PC-3 (cell line): ENCODE data around the gene ITK. TPM values are rescaled to one million over a fixed set of nuclear protein-coding genes. Genes with fewer than 3 reads are reported as not detected.

ENCODE experiments used
- ATAC-seq: fragments of 200-7000 bp; cut with Tn5 transposase; 2 replicates; pipeline ENCODE4 v1.9.1; 2020; ENCODE audit warnings: mild to moderate bottlenecking, moderate library complexity
- BruUV-seq: library from RNA; stranded (reverse); fragments of 400-500 nt; replicated peaks from 2 replicates; lab custom pipeline; 2021; lab: Mats Ljungman, UMichigan
- CTCF ChIA-PET: fragments of 300-600 bp; sonication (Branson Sonifier 250); formaldehyde crosslinking; loops from one replicate; lab custom pipeline; 2022; ENCODE audit warnings: antibody characterized with exemption; lab: Charles Lee
- POLR2A ChIA-PET: fragments of 300-600 bp; sonication (Branson Sonifier 250); formaldehyde crosslinking; loops from one replicate; lab custom pipeline; 2022; ENCODE audit warnings: antibody characterized with exemption; ENCODE audit not compliant: unreplicated experiment; lab: Charles Lee
- DNase-seq: peaks from one replicate; pipeline ENCODE4 v3.0.0-alpha.2; 2015
- H2AFZ ChIP-seq: fragments of 300-600 bp; sonication (generic); 2 replicates; pipeline ENCODE4 v1.6.0; 2016; ENCODE audit warnings: antibody characterized with exemption, low read length
- H3F3A ChIP-seq: fragments of 300-600 bp; sonication (generic); one replicate; pipeline ENCODE4 v1.6.0; 2017; ENCODE audit warnings: antibody characterized with exemption, low read length, control low read depth, mild to moderate bottlenecking; ENCODE audit not compliant: unreplicated experiment
- H3K27ac ChIP-seq: fragments of 300-600 bp; sonication (generic); 2 replicates; pipeline ENCODE4 v1.5.1; 2016; ENCODE audit warnings: mild to moderate bottlenecking, low read length
- H3K27me3 ChIP-seq: fragments of 300-600 bp; sonication (generic); 2 replicates; pipeline ENCODE4 v1.6.1; 2016; ENCODE audit warnings: low read length, mixed read lengths
- H3K36me3 ChIP-seq: fragments of 300-600 bp; sonication (generic); 2 replicates; pipeline ENCODE4 v1.6.1; 2016; ENCODE audit warnings: low read depth, mixed run types, low read length, mixed read lengths
- H3K4me1 ChIP-seq: fragments of 300-600 bp; sonication (generic); 2 replicates; pipeline ENCODE4 v1.5.1; 2016; ENCODE audit warnings: low read length; ENCODE audit not compliant: insufficient read depth
- H3K4me2 ChIP-seq: fragments of 300-600 bp; sonication (generic); 2 replicates; pipeline ENCODE4 v1.6.0; 2016; ENCODE audit warnings: low read length
- H3K4me3 ChIP-seq: fragments of 300-600 bp; sonication (generic); 2 replicates; pipeline ENCODE4 v1.5.1; 2016; ENCODE audit warnings: mild to moderate bottlenecking, low read length, mixed read lengths
- H3K79me2 ChIP-seq: fragments of 300-600 bp; sonication (generic); 2 replicates; pipeline ENCODE4 v1.6.1; 2017; ENCODE audit warnings: low read length, mixed read lengths
- H3K9ac ChIP-seq: fragments of 300-600 bp; sonication (generic); 2 replicates; pipeline ENCODE4 v1.6.0; 2016; ENCODE audit warnings: mild to moderate bottlenecking, low read length
- H3K9me2 ChIP-seq: fragments of 300-600 bp; sonication (generic); replicated peaks from 2 replicates; pipeline ENCODE4 v1.6.1; 2016; ENCODE audit warnings: mixed run types, low read length, mixed read lengths
- H3K9me3 ChIP-seq: fragments of 300-600 bp; sonication (generic); 2 replicates; pipeline ENCODE4 v1.6.1; 2016; ENCODE audit warnings: low read length, mixed read lengths
- H4K20me1 ChIP-seq: fragments of 300-600 bp; sonication (generic); 2 replicates; pipeline ENCODE4 v1.6.1; 2016; ENCODE audit warnings: low read length, mixed read lengths
- EZH2 ChIP-seq: fragments of 300-600 bp; sonication (generic); IDR thresholded peaks from one replicate; pipeline ENCODE4 v1.6.1; 2017; ENCODE audit warnings: antibody characterized with exemption, mild to moderate bottlenecking, low read length; ENCODE audit not compliant: unreplicated experiment
- EZH2phosphoT487 ChIP-seq: fragments of 300-600 bp; sonication (generic); IDR thresholded peaks from 2 replicates; pipeline ENCODE4 v1.6.1; 2018; ENCODE audit warnings: mild to moderate bottlenecking, antibody characterized with exemption, low read length, borderline replicate concordance
- intact Hi-C: fragments of 100-400 bp; cut with micrococcal nuclease; formaldehyde crosslinking; loops from 2 replicates; pipeline ENCODE4 v1.9.0; 2023
- total RNA-seq: library from RNA; depleted of rRNA; stranded (reverse); fragments of >200 nt; gene quantifications from 2 replicates; pipeline ENCODE4 v1.2.3, GENCODE V29; 2014
- TF ChIP-seq, protein P1 (sequence below): fragments of 300-600 bp; sonication (generic); conservative IDR thresholded peaks from 2 replicates; pipeline ENCODE4 v1.5.1; 2017; ENCODE audit warnings: antibody characterized with exemption, low read depth, mild to moderate bottlenecking, low read length

The ITK gene
- total RNA-seq, 1 experiment from 2014 or later: 0.69 TPM

DNA sequence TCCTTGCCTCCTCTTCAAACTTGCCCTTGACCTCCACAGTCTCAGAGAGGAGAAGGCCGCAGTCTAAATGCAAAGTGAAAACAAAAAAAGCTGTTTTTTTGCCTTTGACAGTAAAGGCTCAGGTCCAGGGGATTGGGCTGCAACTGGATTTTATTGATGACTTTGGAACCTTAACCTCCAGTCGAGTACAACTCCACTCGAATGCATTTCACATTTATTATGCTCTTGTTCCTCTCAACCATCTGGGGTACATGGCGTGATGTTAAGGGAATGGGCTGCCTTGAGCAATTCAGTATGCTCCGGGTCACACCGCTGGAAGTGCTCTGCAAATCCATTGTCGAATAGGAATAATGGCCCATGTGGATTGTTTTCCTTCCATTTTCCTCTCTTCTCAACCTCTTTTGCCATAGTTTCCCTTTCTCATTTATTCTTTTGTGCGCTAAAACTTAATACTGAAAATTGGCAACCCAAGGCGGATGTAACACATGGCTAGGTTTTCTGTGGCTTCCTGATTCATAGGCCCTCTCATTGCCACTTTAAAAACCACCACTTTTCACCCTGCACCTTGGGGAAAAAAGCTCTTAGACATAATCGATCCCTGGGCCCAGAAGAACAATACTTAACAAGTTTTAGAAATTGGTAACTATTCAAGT, 34.3 kb downstream of the ITK start:
- CTCF ChIA-PET: interaction anchor here (0.6 kb wide), 1 partner anchor 65 kb away, joined by 3 read pairs; no protein-coding TSS in a partner anchor
- Histone ChIP-seq H3K4me1 (no peaks in the 10 kb centered on the region), H3K9me2 (no peaks in the 10 kb centered on the region), H3K27ac (no peak overlapping the region), H2AFZ (no peak overlapping the region), H3K9ac (no peak overlapping the region), H3K36me3 (no peaks in the 10 kb centered on the region), H3K27me3 (0 out of 2 replicates have a peak, but pooled peaks cover 8% of the 10 kb centered on the region), H3K9me3 (no peaks in the 10 kb centered on the region), H3F3A (no peaks in the 10 kb centered on the region), H3K4me2 (no peak overlapping the region), H3K79me2 (no peaks in the 10 kb centered on the region), H3K4me3 (no peak overlapping the region), H4K20me1 (no peaks in the 10 kb centered on the region)
- DNase-seq (no peak), ATAC-seq (no peak)
- POLR2A ChIA-PET: no interaction called here
- intact Hi-C loops: no loop called here
- TF ChIP-seq EZH2phosphoT487 (no peak), EZH2 (no peak)
- TF ChIP-seq, protein P1, sequence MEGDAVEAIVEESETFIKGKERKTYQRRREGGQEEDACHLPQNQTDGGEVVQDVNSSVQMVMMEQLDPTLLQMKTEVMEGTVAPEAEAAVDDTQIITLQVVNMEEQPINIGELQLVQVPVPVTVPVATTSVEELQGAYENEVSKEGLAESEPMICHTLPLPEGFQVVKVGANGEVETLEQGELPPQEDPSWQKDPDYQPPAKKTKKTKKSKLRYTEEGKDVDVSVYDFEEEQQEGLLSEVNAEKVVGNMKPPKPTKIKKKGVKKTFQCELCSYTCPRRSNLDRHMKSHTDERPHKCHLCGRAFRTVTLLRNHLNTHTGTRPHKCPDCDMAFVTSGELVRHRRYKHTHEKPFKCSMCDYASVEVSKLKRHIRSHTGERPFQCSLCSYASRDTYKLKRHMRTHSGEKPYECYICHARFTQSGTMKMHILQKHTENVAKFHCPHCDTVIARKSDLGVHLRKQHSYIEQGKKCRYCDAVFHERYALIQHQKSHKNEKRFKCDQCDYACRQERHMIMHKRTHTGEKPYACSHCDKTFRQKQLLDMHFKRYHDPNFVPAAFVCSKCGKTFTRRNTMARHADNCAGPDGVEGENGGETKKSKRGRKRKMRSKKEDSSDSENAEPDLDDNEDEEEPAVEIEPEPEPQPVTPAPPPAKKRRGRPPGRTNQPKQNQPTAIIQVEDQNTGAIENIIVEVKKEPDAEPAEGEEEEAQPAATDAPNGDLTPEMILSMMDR: no peak
- no TSS peak for BruUV-seq

DNA sequence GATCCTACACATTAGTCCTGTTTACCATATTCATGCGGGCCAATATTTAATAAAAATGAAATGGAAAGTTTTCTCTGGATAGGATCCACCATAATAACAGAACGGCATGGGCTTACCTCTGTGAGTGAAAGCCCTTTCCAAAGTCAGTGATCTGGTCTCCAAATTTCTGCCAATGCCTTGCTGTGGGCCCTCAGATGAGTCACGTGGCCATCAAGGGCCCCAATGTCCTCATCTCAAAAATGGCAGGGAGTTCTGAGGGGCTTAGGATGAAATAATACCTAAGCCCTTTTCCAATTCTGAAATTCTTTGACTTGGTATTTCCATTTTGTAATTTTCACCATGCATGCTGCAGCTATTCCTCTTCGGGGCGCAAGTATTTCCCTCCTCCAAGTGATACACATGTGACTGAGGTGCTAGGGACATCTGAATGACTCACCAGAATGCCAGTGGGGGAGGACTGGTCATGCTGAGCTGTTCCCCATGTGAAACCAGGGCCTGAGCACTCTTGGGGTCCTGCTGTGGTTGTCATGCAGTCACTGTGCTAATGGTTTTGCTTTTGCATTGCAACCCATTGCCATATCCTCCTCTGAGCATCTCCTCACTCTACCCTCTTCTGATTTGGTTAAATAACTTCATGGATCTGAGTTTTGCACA, 35.0 kb downstream of the ITK start:
- Histone ChIP-seq H3K9me2 (no peaks in the 10 kb centered on the region), H3K4me1 (no peaks in the 10 kb centered on the region), H3K9me3 (no peaks in the 10 kb centered on the region), H3K9ac (no peak overlapping the region), H3K36me3 (no peaks in the 10 kb centered on the region), H3F3A (no peaks in the 10 kb centered on the region), H3K27ac (no peak overlapping the region), H3K4me2 (no peak overlapping the region), H2AFZ (no peak overlapping the region), H3K27me3 (0 out of 2 replicates have a peak, but pooled peaks cover 8% of the 10 kb centered on the region), H3K4me3 (no peak overlapping the region), H3K79me2 (no peaks in the 10 kb centered on the region), H4K20me1 (no peaks in the 10 kb centered on the region)
- intact Hi-C loops: no loop called here
- ChIA-PET POLR2A (no interaction called here), CTCF (interaction anchor here (0.6 kb wide), 1 partner anchor 66 kb away, joined by 3 read pairs; no protein-coding TSS in a partner anchor)
- DNase-seq (no peak), ATAC-seq (no peak)
- BruUV-seq: no TSS peak
- TF ChIP-seq, protein P1: no peak
- no peak for TF ChIP-seq EZH2
